OCI-LY7 (cell line): ENCODE results near the gene AGRN.

ENCODE experiments used
- EZH2phosphoT487 ChIP-seq: fragments of 200-600 bp; sonication (generic); IDR thresholded peaks from 2 replicates; pipeline ENCODE4 v1.6.1; 2018; ENCODE audit warnings: low read depth, borderline replicate concordance, mild to moderate bottlenecking, mixed run types, antibody characterized with exemption, low read length, moderate library complexity, mixed read lengths
- TF ChIP-seq, protein P1 (sequence below): fragments of 200-600 bp; sonication (generic); conservative IDR thresholded peaks from 2 replicates; pipeline ENCODE4 v1.5.1; 2014; ENCODE audit warnings: mild to moderate bottlenecking, antibody characterized with exemption, low read length, moderate library complexity, mixed read lengths

DNA sequence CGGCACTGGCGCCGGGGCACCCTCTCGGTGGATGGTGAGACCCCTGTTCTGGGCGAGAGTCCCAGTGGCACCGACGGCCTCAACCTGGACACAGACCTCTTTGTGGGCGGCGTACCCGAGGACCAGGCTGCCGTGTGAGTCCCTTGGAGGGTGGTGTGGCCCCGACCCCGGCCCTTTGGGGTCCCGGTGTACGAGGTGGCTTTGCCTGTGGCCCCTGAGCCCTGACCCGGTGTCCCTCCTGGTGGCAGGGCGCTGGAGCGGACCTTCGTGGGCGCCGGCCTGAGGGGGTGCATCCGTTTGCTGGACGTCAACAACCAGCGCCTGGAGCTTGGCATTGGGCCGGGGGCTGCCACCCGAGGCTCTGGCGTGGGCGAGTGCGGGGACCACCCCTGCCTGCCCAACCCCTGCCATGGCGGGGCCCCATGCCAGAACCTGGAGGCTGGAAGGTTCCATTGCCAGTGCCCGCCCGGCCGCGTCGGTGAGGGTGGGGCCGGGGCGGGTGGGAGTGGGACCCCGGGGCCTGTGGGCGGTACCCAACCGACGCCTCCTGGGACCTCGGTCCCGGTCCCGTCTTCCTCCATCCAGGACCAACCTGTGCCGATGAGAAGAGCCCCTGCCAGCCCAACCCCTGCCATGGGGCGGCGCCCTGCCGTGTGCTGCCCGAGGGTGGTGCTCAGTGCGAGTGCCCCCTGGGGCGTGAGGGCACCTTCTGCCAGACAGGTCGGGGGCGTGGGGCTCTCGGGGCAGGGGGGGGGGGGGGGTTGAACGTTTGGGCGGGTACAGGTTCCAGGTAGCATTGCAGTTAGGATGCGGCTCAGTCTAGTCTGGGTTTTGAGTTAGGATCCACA is 29.6 kb downstream of the AGRN start:
- TF ChIP-seq, protein P1, sequence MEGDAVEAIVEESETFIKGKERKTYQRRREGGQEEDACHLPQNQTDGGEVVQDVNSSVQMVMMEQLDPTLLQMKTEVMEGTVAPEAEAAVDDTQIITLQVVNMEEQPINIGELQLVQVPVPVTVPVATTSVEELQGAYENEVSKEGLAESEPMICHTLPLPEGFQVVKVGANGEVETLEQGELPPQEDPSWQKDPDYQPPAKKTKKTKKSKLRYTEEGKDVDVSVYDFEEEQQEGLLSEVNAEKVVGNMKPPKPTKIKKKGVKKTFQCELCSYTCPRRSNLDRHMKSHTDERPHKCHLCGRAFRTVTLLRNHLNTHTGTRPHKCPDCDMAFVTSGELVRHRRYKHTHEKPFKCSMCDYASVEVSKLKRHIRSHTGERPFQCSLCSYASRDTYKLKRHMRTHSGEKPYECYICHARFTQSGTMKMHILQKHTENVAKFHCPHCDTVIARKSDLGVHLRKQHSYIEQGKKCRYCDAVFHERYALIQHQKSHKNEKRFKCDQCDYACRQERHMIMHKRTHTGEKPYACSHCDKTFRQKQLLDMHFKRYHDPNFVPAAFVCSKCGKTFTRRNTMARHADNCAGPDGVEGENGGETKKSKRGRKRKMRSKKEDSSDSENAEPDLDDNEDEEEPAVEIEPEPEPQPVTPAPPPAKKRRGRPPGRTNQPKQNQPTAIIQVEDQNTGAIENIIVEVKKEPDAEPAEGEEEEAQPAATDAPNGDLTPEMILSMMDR: no peak
- TF ChIP-seq EZH2phosphoT487: no peak
